Measurements from ENCODE around the gene ASPG.

DNA sequence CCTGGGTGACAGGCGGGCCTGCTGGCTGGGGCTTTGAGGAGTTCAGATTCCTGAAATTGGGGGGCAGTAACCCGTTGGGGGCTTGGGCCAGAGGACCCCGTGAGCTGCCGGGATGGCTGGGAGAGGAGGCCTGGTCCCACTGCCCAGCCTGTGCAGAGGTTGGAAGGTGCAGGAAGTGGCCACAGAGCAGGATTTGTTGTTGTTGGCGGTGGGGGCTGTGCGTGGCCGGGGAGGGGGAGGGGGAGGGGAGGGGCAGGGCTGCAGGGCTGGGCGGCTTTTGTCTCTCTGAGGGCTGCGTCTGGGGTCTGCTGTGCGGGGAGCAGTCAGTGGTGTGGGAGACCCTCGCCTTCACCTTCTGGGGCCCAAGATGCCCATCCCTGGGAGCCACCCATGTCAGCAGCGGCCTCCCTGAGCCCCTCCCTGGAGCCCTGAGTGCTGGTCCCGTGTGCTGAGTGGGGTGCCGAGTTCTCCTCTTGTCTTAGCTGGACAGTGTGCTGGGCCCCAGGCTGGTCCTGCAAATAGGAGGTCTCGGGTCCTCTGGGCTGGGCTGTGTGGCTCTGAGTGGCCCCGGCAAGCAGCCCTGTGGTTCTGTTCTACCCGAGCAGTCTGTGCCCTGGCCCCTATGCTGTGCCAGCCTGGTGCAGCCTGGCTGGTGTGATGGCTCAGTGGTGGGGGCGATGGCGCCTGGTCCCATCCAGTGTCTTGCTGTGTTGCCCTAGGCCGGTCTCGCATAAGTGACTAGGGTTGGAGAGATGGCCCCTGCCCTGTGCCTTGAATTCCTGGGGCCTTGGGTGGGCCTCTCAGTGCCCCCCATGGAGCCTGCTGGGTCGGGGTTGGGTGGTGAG, 63.2 kb downstream of the ASPG start:
- no peak for TF ChIP-seq ZNF24 (IDR thresholded peaks at IDR 0.05)
- TF ChIP-seq, protein P1, sequence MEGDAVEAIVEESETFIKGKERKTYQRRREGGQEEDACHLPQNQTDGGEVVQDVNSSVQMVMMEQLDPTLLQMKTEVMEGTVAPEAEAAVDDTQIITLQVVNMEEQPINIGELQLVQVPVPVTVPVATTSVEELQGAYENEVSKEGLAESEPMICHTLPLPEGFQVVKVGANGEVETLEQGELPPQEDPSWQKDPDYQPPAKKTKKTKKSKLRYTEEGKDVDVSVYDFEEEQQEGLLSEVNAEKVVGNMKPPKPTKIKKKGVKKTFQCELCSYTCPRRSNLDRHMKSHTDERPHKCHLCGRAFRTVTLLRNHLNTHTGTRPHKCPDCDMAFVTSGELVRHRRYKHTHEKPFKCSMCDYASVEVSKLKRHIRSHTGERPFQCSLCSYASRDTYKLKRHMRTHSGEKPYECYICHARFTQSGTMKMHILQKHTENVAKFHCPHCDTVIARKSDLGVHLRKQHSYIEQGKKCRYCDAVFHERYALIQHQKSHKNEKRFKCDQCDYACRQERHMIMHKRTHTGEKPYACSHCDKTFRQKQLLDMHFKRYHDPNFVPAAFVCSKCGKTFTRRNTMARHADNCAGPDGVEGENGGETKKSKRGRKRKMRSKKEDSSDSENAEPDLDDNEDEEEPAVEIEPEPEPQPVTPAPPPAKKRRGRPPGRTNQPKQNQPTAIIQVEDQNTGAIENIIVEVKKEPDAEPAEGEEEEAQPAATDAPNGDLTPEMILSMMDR (CRISPR knock-in tag; IDR thresholded peaks at IDR 0.05): no peak
- no peak for TF ChIP-seq AGO2 (optimal IDR thresholded peaks at IDR 0.05; ENCODE audit: low read depth, low read length)
- no peak for TF ChIP-seq HDAC6 (IDR thresholded peaks at IDR 0.05; ENCODE audit: low read depth, low read length)
- TF ChIP-seq, protein P2, sequence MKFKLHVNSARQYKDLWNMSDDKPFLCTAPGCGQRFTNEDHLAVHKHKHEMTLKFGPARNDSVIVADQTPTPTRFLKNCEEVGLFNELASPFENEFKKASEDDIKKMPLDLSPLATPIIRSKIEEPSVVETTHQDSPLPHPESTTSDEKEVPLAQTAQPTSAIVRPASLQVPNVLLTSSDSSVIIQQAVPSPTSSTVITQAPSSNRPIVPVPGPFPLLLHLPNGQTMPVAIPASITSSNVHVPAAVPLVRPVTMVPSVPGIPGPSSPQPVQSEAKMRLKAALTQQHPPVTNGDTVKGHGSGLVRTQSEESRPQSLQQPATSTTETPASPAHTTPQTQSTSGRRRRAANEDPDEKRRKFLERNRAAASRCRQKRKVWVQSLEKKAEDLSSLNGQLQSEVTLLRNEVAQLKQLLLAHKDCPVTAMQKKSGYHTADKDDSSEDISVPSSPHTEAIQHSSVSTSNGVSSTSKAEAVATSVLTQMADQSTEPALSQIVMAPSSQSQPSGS (CRISPR knock-in tag; IDR thresholded peaks at IDR 0.05): no peak
- TF ChIP-seq, protein P3, sequence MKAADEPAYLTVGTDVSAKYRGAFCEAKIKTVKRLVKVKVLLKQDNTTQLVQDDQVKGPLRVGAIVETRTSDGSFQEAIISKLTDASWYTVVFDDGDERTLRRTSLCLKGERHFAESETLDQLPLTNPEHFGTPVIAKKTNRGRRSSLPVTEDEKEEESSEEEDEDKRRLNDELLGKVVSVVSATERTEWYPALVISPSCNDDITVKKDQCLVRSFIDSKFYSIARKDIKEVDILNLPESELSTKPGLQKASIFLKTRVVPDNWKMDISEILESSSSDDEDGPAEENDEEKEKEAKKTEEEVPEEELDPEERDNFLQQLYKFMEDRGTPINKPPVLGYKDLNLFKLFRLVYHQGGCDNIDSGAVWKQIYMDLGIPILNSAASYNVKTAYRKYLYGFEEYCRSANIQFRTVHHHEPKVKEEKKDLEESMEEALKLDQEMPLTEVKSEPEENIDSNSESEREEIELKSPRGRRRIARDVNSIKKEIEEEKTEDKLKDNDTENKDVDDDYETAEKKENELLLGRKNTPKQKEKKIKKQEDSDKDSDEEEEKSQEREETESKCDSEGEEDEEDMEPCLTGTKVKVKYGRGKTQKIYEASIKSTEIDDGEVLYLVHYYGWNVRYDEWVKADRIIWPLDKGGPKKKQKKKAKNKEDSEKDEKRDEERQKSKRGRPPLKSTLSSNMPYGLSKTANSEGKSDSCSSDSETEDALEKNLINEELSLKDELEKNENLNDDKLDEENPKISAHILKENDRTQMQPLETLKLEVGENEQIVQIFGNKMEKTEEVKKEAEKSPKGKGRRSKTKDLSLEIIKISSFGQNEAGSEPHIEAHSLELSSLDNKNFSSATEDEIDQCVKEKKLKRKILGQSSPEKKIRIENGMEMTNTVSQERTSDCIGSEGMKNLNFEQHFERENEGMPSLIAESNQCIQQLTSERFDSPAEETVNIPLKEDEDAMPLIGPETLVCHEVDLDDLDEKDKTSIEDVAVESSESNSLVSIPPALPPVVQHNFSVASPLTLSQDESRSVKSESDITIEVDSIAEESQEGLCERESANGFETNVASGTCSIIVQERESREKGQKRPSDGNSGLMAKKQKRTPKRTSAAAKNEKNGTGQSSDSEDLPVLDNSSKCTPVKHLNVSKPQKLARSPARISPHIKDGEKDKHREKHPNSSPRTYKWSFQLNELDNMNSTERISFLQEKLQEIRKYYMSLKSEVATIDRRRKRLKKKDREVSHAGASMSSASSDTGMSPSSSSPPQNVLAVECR (CRISPR knock-in tag; IDR thresholded peaks at IDR 0.05; ENCODE audit: borderline replicate concordance): no peak
- no peak for TF ChIP-seq IKZF1 (IDR thresholded peaks at IDR 0.05)
- TF ChIP-seq, protein P4, sequence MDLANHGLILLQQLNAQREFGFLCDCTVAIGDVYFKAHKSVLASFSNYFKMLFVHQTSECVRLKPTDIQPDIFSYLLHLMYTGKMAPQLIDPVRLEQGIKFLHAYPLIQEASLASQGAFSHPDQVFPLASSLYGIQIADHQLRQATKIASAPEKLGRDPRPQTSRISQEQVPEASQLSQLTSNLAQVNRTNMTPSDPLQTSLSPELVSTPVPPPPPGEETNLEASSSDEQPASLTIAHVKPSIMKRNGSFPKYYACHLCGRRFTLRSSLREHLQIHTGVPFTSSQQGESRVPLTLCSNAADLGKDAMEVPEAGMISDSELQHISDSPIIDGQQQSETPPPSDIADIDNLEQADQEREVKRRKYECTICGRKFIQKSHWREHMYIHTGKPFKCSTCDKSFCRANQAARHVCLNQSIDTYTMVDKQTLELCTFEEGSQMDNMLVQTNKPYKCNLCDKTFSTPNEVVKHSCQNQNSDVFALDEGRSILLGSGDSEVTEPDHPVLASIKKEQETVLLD (CRISPR knock-in tag; IDR thresholded peaks at IDR 0.05; ENCODE audit: low read depth): no peak

Data from HepG2 (cell line).